HCT116 (cell line): ENCODE results near the gene SLC27A3. TPM values are rescaled to one million over a fixed set of nuclear protein-coding genes. Genes with fewer than 3 reads are reported as not detected.

ENCODE experiments used
- ATAC-seq: fragments of 200-7000 bp; cut with Tn5 transposase; 2 replicates; pipeline ENCODE4 v1.9.1; 2020; ENCODE audit warnings: mild to moderate bottlenecking, moderate library complexity
- BruUV-seq: library from RNA; stranded (reverse); fragments of 400-500 nt; replicated peaks from 2 replicates; lab custom pipeline; 2021; lab: Mats Ljungman, UMichigan
- CTCF ChIA-PET: fragments of 300-600 bp; sonication (Branson Sonifier 250); formaldehyde crosslinking; loops from one replicate; lab custom pipeline; 2021; ENCODE audit warnings: antibody characterized with exemption; lab: Charles Lee
- POLR2A ChIA-PET: fragments of 300-600, 350-600 bp; sonication (Branson Sonifier 250); formaldehyde crosslinking; loops from one replicate; lab custom pipeline; 2021; ENCODE audit warnings: antibody characterized with exemption; lab: Charles Lee
- RAD21 ChIA-PET, 2 experiments: fragments of 300-600 bp; sonication (Branson Sonifier 250); formaldehyde crosslinking; loops; one replicate each; lab custom pipeline; 2023; ENCODE audit warnings: low total read pairs in 2 of 2; ENCODE audit not compliant: uncharacterized antibody in 2 of 2, unreplicated experiment in 2 of 2, low non-redundant PET in 1 of 2; lab: Charles Lee
- DNase-seq: peaks from one replicate; pipeline ENCODE4 v3.0.0-alpha.2; 2010; ENCODE audit warnings: low read depth, low spot score
- H2AFZ ChIP-seq: fragments of 200-600 bp; shearing (Covaris generic), sonication (generic); 2 replicates; pipeline ENCODE4 v1.6.1; 2017; ENCODE audit warnings: low read depth, mixed run types, mixed read lengths, antibody characterized with exemption, low read length; ENCODE audit not compliant: poor library complexity, severe bottlenecking
- H3K27ac ChIP-seq: 2 replicates; pipeline ENCODE4 v1.5.1; 2012; ENCODE audit warnings: low read depth, low read length
- H3K27me3 ChIP-seq: fragments of 200-600 bp; sonication (generic); 2 replicates; pipeline ENCODE4 v1.6.1; 2016; ENCODE audit warnings: mixed run types, low read length, mixed read lengths; ENCODE audit not compliant: insufficient read depth
- H3K36me3 ChIP-seq, 2 experiments: fragments of 200-500 bp in 1 of 2; fragments of 200-600 bp in 1 of 2; sonication (Bioruptor generic) in 1 of 2; sonication (generic) in 1 of 2; 2 replicates each; pipeline versions ENCODE4 v1.5.1 to v1.6.1; 2014 to 2016; ENCODE audit warnings: low read length in 2 of 2, inconsistent platforms in 1 of 2, mixed read lengths in 1 of 2, mixed run types in 1 of 2; ENCODE audit not compliant: insufficient read depth in 2 of 2, control insufficient read depth in 1 of 2
- H3K4me1 ChIP-seq, 2 experiments: fragments of 200-600 bp in 1 of 2; sonication (generic) in 1 of 2; 2 replicates each; pipeline versions ENCODE4 v1.5.1 to v1.6.1; 2012 to 2017; ENCODE audit warnings: low read length in 2 of 2, inconsistent platforms in 1 of 2, mild to moderate bottlenecking in 1 of 2, mixed read lengths in 1 of 2, mixed run types in 1 of 2, moderate library complexity in 1 of 2; ENCODE audit not compliant: insufficient read depth in 2 of 2, control insufficient read depth in 1 of 2
- H3K4me2 ChIP-seq: fragments of 200-600 bp; sonication (generic); 2 replicates; pipeline ENCODE4 v1.6.1; 2017; ENCODE audit warnings: mixed run types, low read length, mixed read lengths
- H3K4me3 ChIP-seq, 2 experiments: fragments of 200-600 bp in 1 of 2; sonication (generic) in 1 of 2; replicated peaks in 1 of 2; 2 replicates each; pipeline ENCODE4 v1.5.1; 2011 to 2016; ENCODE audit warnings: low read length in 2 of 2, control low read depth in 1 of 2, low read depth in 1 of 2, mild to moderate bottlenecking in 1 of 2, mixed read lengths in 1 of 2, mixed run types in 1 of 2
- H3K79me2 ChIP-seq: fragments of 200-600 bp; sonication (generic); 2 replicates; pipeline ENCODE4 v1.6.1; 2017; ENCODE audit warnings: mild to moderate bottlenecking, mixed run types, low read length, moderate library complexity, mixed read lengths; ENCODE audit not compliant: insufficient read depth
- H3K9ac ChIP-seq: fragments of 200-600 bp; sonication (generic); 2 replicates; pipeline ENCODE4 v1.6.1; 2016; ENCODE audit warnings: low read length, mixed read lengths
- H3K9me2 ChIP-seq: fragments of 200-600 bp; sonication (generic), shearing (Covaris generic); 2 replicates; pipeline ENCODE4 v1.6.1; 2017; ENCODE audit warnings: mixed run types, mild to moderate bottlenecking, moderate library complexity; ENCODE audit not compliant: insufficient read depth
- H3K9me3 ChIP-seq, 2 experiments: fragments of 200-500 bp in 1 of 2; fragments of 200-600 bp in 1 of 2; sonication (Bioruptor generic) in 1 of 2; sonication (generic) in 1 of 2; 2 replicates each; pipeline ENCODE4 v1.6.1; 2014 to 2017; ENCODE audit warnings: low read length in 2 of 2, mixed read lengths in 2 of 2, inconsistent platforms in 1 of 2, low read depth in 1 of 2, mild to moderate bottlenecking in 1 of 2, mixed run types in 1 of 2, moderate library complexity in 1 of 2; ENCODE audit not compliant: control insufficient read depth in 1 of 2, insufficient read depth in 1 of 2
- H4K20me1 ChIP-seq: fragments of 200-600 bp; sonication (generic), shearing (Covaris generic); 2 replicates; pipeline ENCODE4 v1.6.1; 2017; ENCODE audit warnings: mixed run types, mild to moderate bottlenecking, moderate library complexity; ENCODE audit not compliant: insufficient read depth
- CBX3 ChIP-seq: IDR thresholded peaks from 2 replicates; pipeline ENCODE4 v1.6.1; 2012; ENCODE audit warnings: low read depth
- CEBPB ChIP-seq: IDR thresholded peaks from 2 replicates; pipeline ENCODE4 v1.6.1; 2012; ENCODE audit warnings: low read depth
- ELF1 ChIP-seq: IDR thresholded peaks from 2 replicates; pipeline ENCODE4 v1.6.1; 2012; ENCODE audit warnings: low read depth, borderline replicate concordance
- MAX ChIP-seq: IDR thresholded peaks from 2 replicates; pipeline ENCODE4 v1.6.1; 2012
- POLR2AphosphoS5 ChIP-seq: IDR thresholded peaks from 2 replicates; pipeline ENCODE4 v1.6.1; 2011; ENCODE audit warnings: mild to moderate bottlenecking, low read depth, low read length, moderate library complexity
- REST ChIP-seq: IDR thresholded peaks from 2 replicates; pipeline ENCODE4 v1.6.1; 2012; ENCODE audit warnings: low read depth
- SIN3A ChIP-seq: IDR thresholded peaks from 2 replicates; pipeline ENCODE4 v1.6.1; 2012; ENCODE audit warnings: low read depth
- SP1 ChIP-seq: IDR thresholded peaks from 2 replicates; pipeline ENCODE4 v1.6.1; 2012; ENCODE audit warnings: low read depth
- SRF ChIP-seq: IDR thresholded peaks from 2 replicates; pipeline ENCODE4 v1.6.1; 2012; ENCODE audit warnings: low read depth
- TCF7L2 ChIP-seq: IDR thresholded peaks from 2 replicates; pipeline ENCODE4 v1.7.0; 2011; ENCODE audit warnings: borderline replicate concordance, inconsistent platforms; ENCODE audit not compliant: insufficient read depth, insufficient read length; ENCODE audit errors: extremely low read depth
- ZBTB33 ChIP-seq: IDR thresholded peaks from 2 replicates; pipeline ENCODE4 v1.6.1; 2011; ENCODE audit warnings: mild to moderate bottlenecking, low read length, moderate library complexity; ENCODE audit not compliant: insufficient replicate concordance; ENCODE audit errors: extremely low read depth
- ZFX ChIP-seq: fragments of 450-650 bp; IDR thresholded peaks from 2 replicates; pipeline ENCODE4 v1.6.1; 2017
- ZNF274 ChIP-seq: fragments of 200-500 bp; sonication (Bioruptor generic); IDR thresholded peaks from 2 replicates; pipeline ENCODE4 v1.6.1; 2014; ENCODE audit warnings: mild to moderate bottlenecking, low read depth, low read length, inconsistent platforms
- intact Hi-C: fragments of 100-400 bp; cut with micrococcal nuclease; formaldehyde crosslinking; loops from 2 replicates; pipeline ENCODE4 v1.10.0; 2022
- total RNA-seq: library from RNA; stranded (reverse); gene quantifications from one replicate; pipeline ENCODE4 v1.2.1, GENCODE V29; 2021; ENCODE audit not compliant: unreplicated experiment

Gene SLC27A3
- total RNA-seq, 1 experiment from 2014 or later = 14.3 TPM

GRCh38 chr1:153752072-153752471 is 23.1 kb upstream of the SLC27A3 start:
- H3K9ac ChIP-seq = no peak overlapping the region
- ATAC-seq (no peak), DNase-seq (no peak)
- POLR2A ChIA-PET = no interaction called here
- no peaks in the 10 kb centered on the region for H3K4me1 ChIP-seq
- no peaks in the 10 kb centered on the region for H3K27me3 ChIP-seq
- H3K4me2 ChIP-seq = no peak overlapping the region
- CTCF ChIA-PET = no interaction called here
- H3K27ac ChIP-seq = no peak overlapping the region
- H3K4me3 ChIP-seq = no peak overlapping the region
- intact Hi-C loops = no loop called here
- no peak overlapping the region for H2AFZ ChIP-seq
- H3K9me2 ChIP-seq = no peaks in the 10 kb centered on the region
- H3K36me3 ChIP-seq = peaks cover 31 to 46% of the 10 kb centered on the region in 2 experiments; a peak in 3 of 4 replicates
- TF ChIP-seq SRF (no peak), ZBTB33 (no peak), TCF7L2 (no peak), ZNF274 (no peak), REST (no peak), CBX3 (no peak), ZFX (no peak), SP1 (no peak), POLR2AphosphoS5 (no peak), ELF1 (no peak), MAX (no peak), CEBPB (no peak), SIN3A (no peak)
- RAD21 ChIA-PET = no interaction called here
- no peaks in the 10 kb centered on the region for H3K9me3 ChIP-seq
- BruUV-seq = no TSS peak
- no peaks in the 10 kb centered on the region for H3K79me2 ChIP-seq
- H4K20me1 ChIP-seq = no peaks in the 10 kb centered on the region
